HG03039 (cell line): Measurements from ENCODE around the gene CUEDC1.

ENCODE experiments used
- ATAC-seq: cut with Tn5 transposase; IDR thresholded peaks from one replicate; pipeline ENCODE4 v1.9.1; 2021; ENCODE audit warnings: mild to moderate bottlenecking, moderate library complexity; ENCODE audit not compliant: unreplicated experiment

The CUEDC1 gene

GRCh38 chr17:57880086-57880456 lies 75.1 kb downstream of the CUEDC1 start:
- no peak for ATAC-seq

- no peak for ATAC-seq
These were observed 75.7 kb downstream of the CUEDC1 start for GRCh38 chr17:57879437-57880085.

- ATAC-seq: no peak
These were observed 77.3 kb downstream of the CUEDC1 start for GRCh38 chr17:57877803-57878377.

GRCh38 chr17:57876866-57877237 lies 78.4 kb downstream of the CUEDC1 start:
- no peak for ATAC-seq

- no peak for ATAC-seq
These were observed 79.0 kb downstream of the CUEDC1 start for GRCh38 chr17:57876023-57876865.

- ATAC-seq: no peak
These were observed 79.8 kb downstream of the CUEDC1 start for GRCh38 chr17:57875290-57876022.

GRCh38 chr17:57874434-57875289 lies 80.5 kb downstream of the CUEDC1 start:
- ATAC-seq: no peak

- no peak for ATAC-seq
These were observed 81.2 kb downstream of the CUEDC1 start for GRCh38 chr17:57874058-57874419.

GRCh38 chr17:57873261-57874057 lies 81.8 kb downstream of the CUEDC1 start:
- no peak for ATAC-seq

- no peak for ATAC-seq
These were observed 82.7 kb downstream of the CUEDC1 start for GRCh38 chr17:57872536-57872935.

GRCh38 chr17:57871863-57872262 lies 83.3 kb downstream of the CUEDC1 start:
- no peak for ATAC-seq

- no peak for ATAC-seq
These were observed 84.1 kb downstream of the CUEDC1 start for GRCh38 chr17:57871155-57871554.

GRCh38 chr17:57870283-57870635 lies 85.0 kb downstream of the CUEDC1 start:
- no peak for ATAC-seq

- ATAC-seq: no peak
These were observed 85.5 kb downstream of the CUEDC1 start for GRCh38 chr17:57869617-57870282.

- ATAC-seq: no peak
These were observed 86.1 kb downstream of the CUEDC1 start for GRCh38 chr17:57868910-57869616.

GRCh38 chr17:57868007-57868909 lies 87.0 kb downstream of the CUEDC1 start:
- ATAC-seq: peak; percentile 60

- no peak for ATAC-seq
These were observed 88.1 kb downstream of the CUEDC1 start for GRCh38 chr17:57867126-57867525.

- ATAC-seq: no peak
These were observed 88.5 kb downstream of the CUEDC1 start for GRCh38 chr17:57866723-57867122.
